ENCODE data around the gene GLI3. TPM values are rescaled to one million over a fixed set of nuclear protein-coding genes. Genes with fewer than 3 reads are reported as not detected.

Gene GLI3
- total RNA-seq, 1 experiment from 2014 or later, result not detected

DNA sequence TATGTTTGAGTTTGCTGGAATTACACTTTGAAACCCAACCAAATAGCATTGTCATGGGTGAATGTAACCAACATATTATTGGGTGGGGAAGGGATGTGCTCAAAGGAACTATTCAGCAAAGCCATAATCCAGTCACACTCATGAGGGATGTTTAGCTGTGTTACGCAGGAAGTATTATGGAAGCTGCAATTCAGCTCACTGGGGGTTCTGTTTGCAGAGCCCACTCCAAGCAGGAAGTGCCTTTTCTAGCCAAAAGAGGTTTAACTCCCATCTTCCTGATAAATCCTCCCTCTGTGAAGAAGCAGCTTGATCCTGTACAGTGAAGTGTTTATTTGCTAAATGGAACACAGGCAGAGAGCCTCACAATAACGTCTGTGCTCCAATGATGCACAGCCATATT lies 172.5 kb downstream of the GLI3 start:
- intact Hi-C loops (cut with micrococcal nuclease; ENCODE audit: unreplicated experiment), result no loop called here
- TF ChIP-seq, protein P1, sequence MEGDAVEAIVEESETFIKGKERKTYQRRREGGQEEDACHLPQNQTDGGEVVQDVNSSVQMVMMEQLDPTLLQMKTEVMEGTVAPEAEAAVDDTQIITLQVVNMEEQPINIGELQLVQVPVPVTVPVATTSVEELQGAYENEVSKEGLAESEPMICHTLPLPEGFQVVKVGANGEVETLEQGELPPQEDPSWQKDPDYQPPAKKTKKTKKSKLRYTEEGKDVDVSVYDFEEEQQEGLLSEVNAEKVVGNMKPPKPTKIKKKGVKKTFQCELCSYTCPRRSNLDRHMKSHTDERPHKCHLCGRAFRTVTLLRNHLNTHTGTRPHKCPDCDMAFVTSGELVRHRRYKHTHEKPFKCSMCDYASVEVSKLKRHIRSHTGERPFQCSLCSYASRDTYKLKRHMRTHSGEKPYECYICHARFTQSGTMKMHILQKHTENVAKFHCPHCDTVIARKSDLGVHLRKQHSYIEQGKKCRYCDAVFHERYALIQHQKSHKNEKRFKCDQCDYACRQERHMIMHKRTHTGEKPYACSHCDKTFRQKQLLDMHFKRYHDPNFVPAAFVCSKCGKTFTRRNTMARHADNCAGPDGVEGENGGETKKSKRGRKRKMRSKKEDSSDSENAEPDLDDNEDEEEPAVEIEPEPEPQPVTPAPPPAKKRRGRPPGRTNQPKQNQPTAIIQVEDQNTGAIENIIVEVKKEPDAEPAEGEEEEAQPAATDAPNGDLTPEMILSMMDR (conservative IDR thresholded peaks at IDR 0.05), result no peak
- no peak for TF ChIP-seq EZH2 (IDR thresholded peaks at IDR 0.05; ENCODE audit: low read depth)
- Histone ChIP-seq H3K27me3 (ENCODE audit: insufficient read depth, low read depth) (peaks cover 27% of the 10 kb centered on the region), H3K9me2 (ENCODE audit: insufficient read depth) (no peaks in the 10 kb centered on the region), H4K20me1 (ENCODE audit: insufficient read depth) (no peaks in the 10 kb centered on the region), H3K9me3 (ENCODE audit: insufficient read depth, low read depth) (no peaks in the 10 kb centered on the region), H3K4me2 (no peak overlapping the region), H3K4me3 (no peak overlapping the region), H3K36me3 (ENCODE audit: low read depth) (no peaks in the 10 kb centered on the region), H3F3A (ENCODE audit: insufficient read depth, low read depth) (no peaks in the 10 kb centered on the region), H3K27ac (no peak overlapping the region), H3K4me1 (replicated peaks; ENCODE audit: insufficient read depth) (no peaks in the 10 kb centered on the region), H3K79me2 (ENCODE audit: low read depth) (no peaks in the 10 kb centered on the region), H2AFZ (no peak overlapping the region)
- DNase-seq, result no peak
- BruUV-seq (replicated peaks), result no TSS peak
- POLR2A ChIA-PET (ENCODE audit: unreplicated experiment), result no interaction called here
- CTCF ChIA-PET, result no interaction called here

DNA sequence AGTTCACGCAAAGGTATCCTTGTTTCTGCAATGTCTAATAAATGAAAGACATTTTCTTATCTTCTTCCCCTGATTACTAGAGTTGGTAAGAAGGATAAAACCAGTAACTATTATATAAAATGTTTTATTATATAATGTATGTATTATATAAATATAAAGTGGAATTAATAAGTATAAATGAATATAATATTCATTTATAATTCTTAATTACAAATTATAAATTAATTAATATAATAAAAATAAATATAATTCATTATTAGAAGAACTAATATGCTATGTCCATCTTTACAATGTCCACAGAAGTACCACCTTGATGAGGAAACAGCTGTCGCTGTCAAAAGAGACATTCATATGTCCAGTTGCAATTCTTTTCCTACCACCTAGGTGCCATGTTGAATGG lies 177.7 kb downstream of the GLI3 start:
- Histone ChIP-seq H3F3A (ENCODE audit: insufficient read depth, low read depth) (no peaks in the 10 kb centered on the region), H3K4me2 (no peak overlapping the region), H3K27ac (no peak overlapping the region), H4K20me1 (ENCODE audit: insufficient read depth) (no peaks in the 10 kb centered on the region), H3K4me1 (replicated peaks; ENCODE audit: insufficient read depth) (no peaks in the 10 kb centered on the region), H3K79me2 (ENCODE audit: low read depth) (no peaks in the 10 kb centered on the region), H2AFZ (no peak overlapping the region), H3K9me2 (ENCODE audit: insufficient read depth) (no peaks in the 10 kb centered on the region; the same call in 1 of the 2 replicates), H3K4me3 (no peak overlapping the region), H3K36me3 (ENCODE audit: low read depth) (no peaks in the 10 kb centered on the region), H3K27me3 (ENCODE audit: insufficient read depth, low read depth) (peaks cover 7% of the 10 kb centered on the region; the same call in 1 of the 2 replicates), H3K9me3 (ENCODE audit: insufficient read depth, low read depth) (no peaks in the 10 kb centered on the region)
- BruUV-seq (replicated peaks), result no TSS peak
- TF ChIP-seq, protein P1 (conservative IDR thresholded peaks at IDR 0.05), result no peak
- TF ChIP-seq EZH2 (IDR thresholded peaks at IDR 0.05; ENCODE audit: low read depth), result no peak
- no peak for DNase-seq
- POLR2A ChIA-PET (ENCODE audit: unreplicated experiment), result no interaction called here
- CTCF ChIA-PET, result no interaction called here
- intact Hi-C loops (cut with micrococcal nuclease; ENCODE audit: unreplicated experiment), result no loop called here

DNA sequence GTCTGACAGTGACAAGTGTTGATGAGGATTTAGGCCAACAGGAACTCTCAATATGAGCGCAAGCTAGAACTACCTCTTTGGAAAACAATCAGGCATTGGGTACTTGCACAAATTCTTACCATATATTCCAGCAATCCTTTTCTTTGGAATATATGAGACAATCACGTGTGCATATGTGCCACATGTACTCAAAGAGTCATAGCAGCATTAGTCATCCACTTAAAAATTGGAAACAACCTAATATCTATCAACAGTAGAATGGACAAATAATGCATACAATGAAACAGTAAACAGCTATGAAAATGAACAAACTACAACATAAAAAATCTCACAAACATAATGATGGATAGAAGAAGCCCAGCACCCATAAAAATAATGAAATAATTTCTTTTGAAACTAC lies 179.7 kb downstream of the GLI3 start:
- H3K4me2 ChIP-seq, result no peak overlapping the region
- H3F3A ChIP-seq (ENCODE audit: insufficient read depth, low read depth), result no peaks in the 10 kb centered on the region
- H3K9me3 ChIP-seq (ENCODE audit: insufficient read depth, low read depth), result no peaks in the 10 kb centered on the region
- POLR2A ChIA-PET (ENCODE audit: unreplicated experiment), result no interaction called here
- H2AFZ ChIP-seq, result no peak overlapping the region
- peaks cover 24% of the 10 kb centered on the region for H3K27me3 ChIP-seq (ENCODE audit: insufficient read depth, low read depth)
- intact Hi-C loops (cut with micrococcal nuclease; ENCODE audit: unreplicated experiment), result no loop called here
- H3K36me3 ChIP-seq (ENCODE audit: low read depth), result no peaks in the 10 kb centered on the region
- BruUV-seq (replicated peaks), result no TSS peak
- no peak for DNase-seq
- no peak overlapping the region for H3K27ac ChIP-seq
- no peaks in the 10 kb centered on the region for H3K79me2 ChIP-seq (ENCODE audit: low read depth)
- CTCF ChIA-PET, result no interaction called here
- no peak for TF ChIP-seq EZH2 (IDR thresholded peaks at IDR 0.05; ENCODE audit: low read depth)
- TF ChIP-seq, protein P1 (conservative IDR thresholded peaks at IDR 0.05), result no peak
- no peaks in the 10 kb centered on the region for H4K20me1 ChIP-seq (ENCODE audit: insufficient read depth)
- no peaks in the 10 kb centered on the region; the same call in 1 of the 2 replicates for H3K9me2 ChIP-seq (ENCODE audit: insufficient read depth)
- H3K4me1 ChIP-seq (replicated peaks; ENCODE audit: insufficient read depth), result no peaks in the 10 kb centered on the region
- no peak overlapping the region for H3K4me3 ChIP-seq
